Endothelial cell of umbilical vein (primary cell): ENCODE measurements around the gene ABCC10. TPM values are rescaled to one million over a fixed set of nuclear protein-coding genes. Genes with fewer than 3 reads are reported as not detected.

ENCODE experiments used
- BruUV-seq: library from RNA; stranded (reverse); fragments of 400-500 nt; replicated peaks from 2 replicates; lab custom pipeline; 2021; lab: Mats Ljungman, UMichigan
- CTCF ChIA-PET: fragments of 300-600, 350-600 bp; sonication (Branson Sonifier 250); formaldehyde crosslinking; loops from one replicate; lab custom pipeline; 2021; ENCODE audit warnings: antibody characterized with exemption, inconsistent platforms; lab: Charles Lee
- POLR2A ChIA-PET: fragments of 300-600, 350-600 bp; sonication (Branson Sonifier 250); formaldehyde crosslinking; loops from one replicate; lab custom pipeline; 2021; ENCODE audit warnings: antibody characterized with exemption, inconsistent platforms; lab: Charles Lee
- DNase-seq: peaks from one replicate; pipeline ENCODE4 v3.0.0-alpha.2; 2011; ENCODE audit warnings: low read depth, low spot score
- FAIRE-seq: peaks from 2 replicates; lab custom pipeline; 2011; peaks lifted over from hg19 to GRCh38; lab: Jason Lieb, UNC
- H2AFZ ChIP-seq: 2 replicates; pipeline ENCODE4 v1.6.0; 2012; ENCODE audit warnings: low read depth, low read length, control low read depth, inconsistent platforms
- H3K27ac ChIP-seq: 2 replicates; pipeline ENCODE4 v1.5.1; 2011; ENCODE audit warnings: low read depth, mild to moderate bottlenecking, control low read depth, low read length, moderate library complexity; ENCODE audit not compliant: insufficient read depth
- H3K27me3 ChIP-seq, 2 experiments: 2 replicates each; pipeline versions ENCODE4 v1.6.0 to v1.6.1; 2011; ENCODE audit warnings: low read length in 2 of 2, mixed read lengths in 1 of 2; ENCODE audit not compliant: control insufficient read depth in 2 of 2, insufficient read depth in 2 of 2
- H3K36me3 ChIP-seq, 2 experiments: 2 replicates in 1 of 2; 3 replicates in 1 of 2; pipeline ENCODE4 v1.5.1; 2011; ENCODE audit warnings: low read length in 2 of 2, mild to moderate bottlenecking in 1 of 2, moderate library complexity in 1 of 2; ENCODE audit not compliant: control insufficient read depth in 2 of 2, insufficient read depth in 2 of 2; ENCODE audit errors: extremely low read depth in 1 of 2
- H3K4me1 ChIP-seq: 3 replicates; pipeline ENCODE4 v1.5.1; 2011; ENCODE audit warnings: mild to moderate bottlenecking, low read length; ENCODE audit not compliant: control insufficient read depth, insufficient read depth; ENCODE audit errors: extremely low read depth
- H3K4me2 ChIP-seq: 2 replicates; pipeline ENCODE4 v1.6.1; 2011; ENCODE audit warnings: low read length, control low read depth, mixed read lengths; ENCODE audit not compliant: insufficient read depth
- H3K4me3 ChIP-seq, 3 experiments: fragments of 200-600 bp in 1 of 3; sonication (generic), shearing (Covaris generic) in 1 of 3; replicated peaks in 1 of 3; 2 replicates each; pipeline ENCODE4 v1.5.1; 2011 to 2016; ENCODE audit warnings: control low read depth in 3 of 3, low read length in 3 of 3, mild to moderate bottlenecking in 2 of 3, inconsistent platforms in 1 of 3, low read depth in 1 of 3, moderate library complexity in 1 of 3; ENCODE audit not compliant: insufficient read depth in 1 of 3
- H3K79me2 ChIP-seq: 2 replicates; pipeline ENCODE4 v1.6.0; 2012; ENCODE audit warnings: low read length, inconsistent platforms; ENCODE audit not compliant: control insufficient read depth, insufficient read depth
- H3K9ac ChIP-seq: replicated peaks from 2 replicates; pipeline ENCODE3; 2011; ENCODE audit warnings: low read length, control low read depth; ENCODE audit not compliant: insufficient read depth; ENCODE audit errors: extremely low read depth
- H3K9me1 ChIP-seq: replicated peaks from 3 replicates; pipeline ENCODE4 v1.6.0; 2011; ENCODE audit warnings: mild to moderate bottlenecking, low read length; ENCODE audit not compliant: control insufficient read depth, insufficient read depth; ENCODE audit errors: extremely low read depth
- H3K9me3 ChIP-seq: replicated peaks from 2 replicates; pipeline ENCODE4 v1.5.1; 2012; ENCODE audit warnings: low read length, inconsistent platforms; ENCODE audit not compliant: control insufficient read depth, insufficient read depth
- H4K20me1 ChIP-seq: replicated peaks from 2 replicates; pipeline ENCODE3; 2011; ENCODE audit warnings: mild to moderate bottlenecking, low read length; ENCODE audit not compliant: control insufficient read depth, insufficient read depth; ENCODE audit errors: extremely low read depth
- CTCF ChIP-seq, 2 donors: IDR thresholded peaks; 1 replicate in 1 of 2; 2 replicates in 1 of 2; pipeline ENCODE4 v1.5.1; 2011; ENCODE audit warnings: low read length in 2 of 2, mild to moderate bottlenecking in 2 of 2, moderate library complexity in 2 of 2, control low read depth in 1 of 2, inconsistent platforms in 1 of 2, low read depth in 1 of 2; ENCODE audit not compliant: insufficient read depth in 1 of 2; ENCODE audit errors: extremely low read depth in 1 of 2
- EZH2 ChIP-seq: IDR thresholded peaks from 2 replicates; pipeline ENCODE4 v1.6.1; 2012; ENCODE audit warnings: borderline replicate concordance, low read depth, mild to moderate bottlenecking, moderate library complexity, low read length, inconsistent platforms; ENCODE audit not compliant: severe bottlenecking
- FOS ChIP-seq: IDR thresholded peaks from 2 replicates; pipeline ENCODE4 v1.6.1; 2011; ENCODE audit warnings: mild to moderate bottlenecking, low read length, moderate library complexity, borderline replicate concordance; ENCODE audit not compliant: insufficient read depth
- GATA2 ChIP-seq: IDR thresholded peaks from 2 replicates; pipeline ENCODE4 v1.7.0; 2011; ENCODE audit warnings: low read depth, mild to moderate bottlenecking, moderate library complexity, mixed read lengths, low read length; ENCODE audit not compliant: insufficient read length, insufficient read depth
- JUN ChIP-seq: IDR thresholded peaks from 2 replicates; pipeline ENCODE4 v1.6.1; 2011; ENCODE audit warnings: borderline replicate concordance, low read depth; ENCODE audit not compliant: insufficient read length, insufficient read depth
- MAX ChIP-seq: IDR thresholded peaks from 2 replicates; pipeline ENCODE4 v1.6.1; 2011; ENCODE audit not compliant: insufficient read depth, insufficient read length
- MYC ChIP-seq: IDR thresholded peaks from one replicate; pipeline ENCODE4 v1.6.1; 2011; ENCODE audit warnings: mild to moderate bottlenecking, low read depth, low read length
- POLR2A ChIP-seq: IDR thresholded peaks from 2 replicates; pipeline ENCODE4 v1.6.1; 2012; ENCODE audit warnings: low read depth, mild to moderate bottlenecking, control low read depth, low read length
- POLR2AphosphoS5 ChIP-seq: IDR thresholded peaks from 2 replicates; pipeline ENCODE4 v1.6.1; 2012; ENCODE audit warnings: low read depth, mild to moderate bottlenecking, control low read depth, low read length, moderate library complexity; ENCODE audit not compliant: insufficient read depth
- dilution Hi-C: fragments of 300-500 bp; cut with MboI; formaldehyde crosslinking; loops from one replicate; pipeline ENCODE4 v1.15.0; 2019; ENCODE audit warnings: low sequenced_read_pairs; ENCODE audit not compliant: extremely low pct_ligation_motif_present
- intact Hi-C: fragments of 100-400 bp; cut with micrococcal nuclease; formaldehyde crosslinking; loops from one replicate; pipeline ENCODE4 v1.10.0; 2022
- polyA plus RNA-seq, 4 experiments: library from polyadenylated mRNA; depleted of rRNA in 3 of 4; stranded (reverse) in 3 of 4; unstranded in 1 of 4; fragments of >200 nt; gene quantifications; 2 replicates each; pipeline versions ENCODE4 v1.2.1 to v1.2.3, GENCODE V29; 2011 to 2012; ENCODE audit warnings: missing spikeins in 1 of 4
- total RNA-seq: library from RNA; stranded (reverse); gene quantifications from 2 replicates; pipeline ENCODE4 v1.2.3, GENCODE V29; 2021

Gene ABCC10
- total and polyA plus RNA-seq, 2 donors (not counting 3 experiments of a cell fraction or from before 2014, with no cell fraction given), result 29.2 to 37.9 TPM

GRCh38 chr6:43472515-43472914 is 45.2 kb downstream of the ABCC10 start:
- no peak for FAIRE-seq
- ChIA-PET CTCF (no interaction called here), POLR2A (no interaction called here)
- no peak overlapping the region for H3K9ac ChIP-seq
- H3K79me2 ChIP-seq, result no peaks in the 10 kb centered on the region
- no peak overlapping the region for H3K4me2 ChIP-seq
- H2AFZ ChIP-seq, result no peak overlapping the region
- H3K9me1 ChIP-seq, result no peaks in the 10 kb centered on the region
- DNase-seq, result no peak
- H3K27ac ChIP-seq, result no peak overlapping the region
- no peaks in the 10 kb centered on the region for H3K9me3 ChIP-seq
- H3K36me3 ChIP-seq, result no peaks in the 10 kb centered on the region
- BruUV-seq, result no TSS peak
- intact Hi-C loops, result no loop called here
- peaks cover 7 to 8% of the 10 kb centered on the region in 2 experiments for H3K27me3 ChIP-seq
- H3K4me1 ChIP-seq, result no peaks in the 10 kb centered on the region
- TF ChIP-seq MAX, result no peak
- TF ChIP-seq JUN, result no peak
- no peak for TF ChIP-seq GATA2
- no peak for TF ChIP-seq EZH2
- TF ChIP-seq FOS, result no peak
- TF ChIP-seq CTCF (IDR thresholded peaks at IDR 0.05; ENCODE audit: extremely low read depth in 1 of 2, insufficient read depth in 1 of 2, low read depth in 1 of 2, low read length in 2 of 2), result no peak
- no peak for TF ChIP-seq POLR2A
- TF ChIP-seq POLR2AphosphoS5, result no peak
- no peak for TF ChIP-seq MYC
- no peaks in the 10 kb centered on the region for H4K20me1 ChIP-seq
- no peak overlapping the region for H3K4me3 ChIP-seq
- dilution Hi-C loops, result no loop called here
